A549 (cell line): Measurements from ENCODE around the gene WNT11. TPM values are rescaled to one million over a fixed set of nuclear protein-coding genes. Genes with fewer than 3 reads are reported as not detected.

Experiments
- ATAC-seq, 2 experiments: fragments of 200-7000 bp in 1 of 2; fragments of >200 bp in 1 of 2; cut with Nextera tagmentation in 1 of 2; cut with Tn5 transposase in 1 of 2; 3 replicates each; pipeline versions ENCODE4 v1.8.0 to v1.9.1; 2018 to 2020; ENCODE audit warnings: mild to moderate bottlenecking in 1 of 2, moderate library complexity in 1 of 2
- CTCF ChIA-PET: fragments of 300-600 bp; sonication (Branson Sonifier 250); formaldehyde crosslinking; extraction: SDS; loops from one replicate; lab custom pipeline; 2021; ENCODE audit warnings: antibody characterized with exemption, inconsistent platforms; lab: Yijun Ruan, JAX
- POLR2A ChIA-PET: fragments of 350-600 bp; formaldehyde crosslinking; extraction: SDS; loops from one replicate; lab custom pipeline; 2021; ENCODE audit warnings: antibody characterized with exemption, inconsistent platforms; lab: Yijun Ruan, JAX
- DNase-seq, 2 experiments: peaks; one replicate each; pipeline versions ENCODE4 v3.0.0 to v3.0.0-alpha.2; 2011 to 2016; ENCODE audit warnings: low read depth in 1 of 2, low spot score in 1 of 2
- FAIRE-seq: peaks from 2 replicates; lab custom pipeline; 2011; peaks lifted over from hg19 to GRCh38; lab: Jason Lieb, UNC
- H3K27ac ChIP-seq, 2 experiments: fragments of >200 bp; sonication (Bioruptor Twin); formaldehyde crosslinking; 3 replicates each; pipeline ENCODE4 v1.5.1; 2016 to 2017
- H3K4me1 ChIP-seq: fragments of >200 bp; sonication (Bioruptor Twin); formaldehyde crosslinking; 3 replicates; pipeline ENCODE4 v1.6.1; 2016
- H3K4me2 ChIP-seq: fragments of >200 bp; sonication (Bioruptor Twin); formaldehyde crosslinking; 3 replicates; pipeline ENCODE4 v1.6.1; 2016
- H3K4me3 ChIP-seq: fragments of >200 bp; sonication (Bioruptor Twin); formaldehyde crosslinking; 3 replicates; pipeline ENCODE4 v1.5.1; 2016
- H3K9me3 ChIP-seq: fragments of >200 bp; sonication (Bioruptor Twin); formaldehyde crosslinking; 3 replicates; pipeline ENCODE4 v1.6.1; 2016
- CBX8 ChIP-seq: fragments of 200-600 bp; sonication (generic); IDR thresholded peaks from 2 replicates; pipeline ENCODE4 v1.6.1; 2016
- EHMT2 ChIP-seq: fragments of 200-600 bp; sonication (generic); IDR thresholded peaks from 2 replicates; pipeline ENCODE4 v1.6.1; 2016; ENCODE audit warnings: antibody characterized with exemption, low read depth, mild to moderate bottlenecking, moderate library complexity
- FOSB ChIP-seq: fragments of 250-450 bp; sonication (Bioruptor Pico); IDR thresholded peaks from 2 replicates; pipeline ENCODE4 v1.5.0; 2020; ENCODE audit warnings: mild to moderate bottlenecking, moderate library complexity
- FOSL2 ChIP-seq, 2 experiments: fragments of 450-650 bp in 1 of 2; fragments of >200 bp in 1 of 2; sonication (Bioruptor Twin) in 1 of 2; formaldehyde crosslinking; IDR thresholded peaks; 2 replicates each; pipeline versions ENCODE4 v1.5.0 to v1.6.1; 2016 to 2020; ENCODE audit warnings: mild to moderate bottlenecking in 1 of 2, moderate library complexity in 1 of 2
- FOXS1 ChIP-seq: fragments of 250-450 bp; sonication (Bioruptor Pico); IDR thresholded peaks from 2 replicates; pipeline ENCODE4 v1.5.0; 2020; ENCODE audit warnings: mild to moderate bottlenecking, moderate library complexity
- HEYL ChIP-seq: fragments of 250-450 bp; sonication (Bioruptor Pico); IDR thresholded peaks from 2 replicates; pipeline ENCODE4 v1.8.0; 2021; ENCODE audit warnings: mild to moderate bottlenecking, moderate library complexity
- KDM5A ChIP-seq: fragments of 200-600 bp; sonication (generic); IDR thresholded peaks from 2 replicates; pipeline ENCODE4 v1.6.1; 2016; ENCODE audit warnings: antibody characterized with exemption, mild to moderate bottlenecking
- MAFK ChIP-seq: fragments of 450-650 bp; IDR thresholded peaks from 2 replicates; pipeline ENCODE4 v1.6.1; 2014; ENCODE audit not compliant: partially characterized antibody
- MAZ ChIP-seq: fragments of 150-350 bp; IDR thresholded peaks from 2 replicates; pipeline ENCODE4 v1.6.1; 2014; ENCODE audit warnings: antibody characterized with exemption, low read depth, low read length, borderline replicate concordance
- MYC ChIP-seq: IDR thresholded peaks from 2 replicates; pipeline ENCODE4 v1.6.1; 2012; ENCODE audit warnings: mild to moderate bottlenecking, inconsistent platforms, low read length, improper control_type of control experiment, borderline replicate concordance
- NR3C1 ChIP-seq: fragments of >200 bp; sonication (Bioruptor Twin); formaldehyde crosslinking; IDR thresholded peaks from 3 replicates; pipeline ENCODE4 v1.6.1; 2017
- PHF8 ChIP-seq: fragments of 200-600 bp; sonication (generic); IDR thresholded peaks from 2 replicates; pipeline ENCODE4 v1.6.1; 2016; ENCODE audit warnings: low read depth, mild to moderate bottlenecking, antibody characterized with exemption, moderate library complexity, borderline replicate concordance
- RAD21 ChIP-seq, 2 experiments: fragments of >200 bp in 1 of 2; sonication (Bioruptor Twin) in 1 of 2; formaldehyde crosslinking in 1 of 2; IDR thresholded peaks in 1 of 2; conservative IDR thresholded peaks in 1 of 2; 2 replicates in 1 of 2; 3 replicates in 1 of 2; pipeline ENCODE4 v1.6.1; 2012 to 2018; ENCODE audit warnings: inconsistent platforms in 1 of 2
- RCOR1 ChIP-seq: fragments of 150-350 bp; IDR thresholded peaks from 2 replicates; pipeline ENCODE4 v1.6.1; 2014; ENCODE audit warnings: antibody characterized with exemption, low read length, low read depth
- RNF2 ChIP-seq: fragments of 200-600 bp; sonication (generic); IDR thresholded peaks from 2 replicates; pipeline ENCODE4 v1.6.1; 2016; ENCODE audit warnings: low read depth, mild to moderate bottlenecking, antibody characterized with exemption, moderate library complexity, borderline replicate concordance
- TFCP2L1 ChIP-seq: fragments of 250-450 bp; sonication (Bioruptor Pico); IDR thresholded peaks from 2 replicates; pipeline ENCODE4 v1.5.0; 2021; ENCODE audit warnings: mild to moderate bottlenecking
- TP53 ChIP-seq: fragments of 250-450 bp; sonication (Bioruptor Pico); IDR thresholded peaks from 2 replicates; pipeline ENCODE4 v1.5.0; 2021; ENCODE audit warnings: mild to moderate bottlenecking, moderate library complexity
- ZC3H11A ChIP-seq: fragments of 450-650 bp; IDR thresholded peaks from 2 replicates; pipeline ENCODE4 v1.6.1; 2014; ENCODE audit warnings: antibody characterized with exemption, mild to moderate bottlenecking
- ZFP36 ChIP-seq: fragments of 450-650 bp; IDR thresholded peaks from 2 replicates; pipeline ENCODE4 v1.6.1; 2014; ENCODE audit warnings: borderline replicate concordance; ENCODE audit not compliant: partially characterized antibody
- ZSCAN20 ChIP-seq: fragments of 250-450 bp; sonication (Bioruptor Pico); IDR thresholded peaks from 2 replicates; pipeline ENCODE4 v1.8.0; 2022; ENCODE audit warnings: mild to moderate bottlenecking, moderate library complexity
- WGBS: methylation state at CpG from one replicate; pipeline ENCODE4 v1.1.6; 2017; ENCODE audit errors: missing lambda C conversion rate; 5-methylcytosine and 5-hydroxymethylcytosine counted together
- polyA plus RNA-seq, 4 experiments: library from polyadenylated mRNA; depleted of rRNA in 3 of 4; stranded (reverse); fragments of >200 nt; fragmentation: RNase III in 1 of 4; extraction: RNeasy Plus Mini Kit Qiagen cat#74134 plus additional on column Dnase treatment in 1 of 4; gene quantifications; 2 replicates in 3 of 4; 3 replicates in 1 of 4; pipeline ENCODE4 v1.2.3, GENCODE V29; 2011 to 2017
- TF ChIP-seq, protein P1 (sequence below): IDR thresholded peaks from 2 replicates; pipeline ENCODE4 v1.6.1; 2012
- TF ChIP-seq, protein P2 (sequence below): fragments of 200-600 bp; sonication (generic); IDR thresholded peaks from 2 replicates; pipeline ENCODE4 v1.6.1; 2016; ENCODE audit warnings: antibody characterized with exemption, mild to moderate bottlenecking, moderate library complexity
- TF ChIP-seq, protein P3 (sequence below): IDR thresholded peaks from 2 replicates; pipeline ENCODE4 v1.6.1; 2012

WNT11 gene
- polyA plus RNA-seq, 2 of the 4 experiments (the other 2 are of a cell fraction): 0.36 to 0.57 TPM

DNA sequence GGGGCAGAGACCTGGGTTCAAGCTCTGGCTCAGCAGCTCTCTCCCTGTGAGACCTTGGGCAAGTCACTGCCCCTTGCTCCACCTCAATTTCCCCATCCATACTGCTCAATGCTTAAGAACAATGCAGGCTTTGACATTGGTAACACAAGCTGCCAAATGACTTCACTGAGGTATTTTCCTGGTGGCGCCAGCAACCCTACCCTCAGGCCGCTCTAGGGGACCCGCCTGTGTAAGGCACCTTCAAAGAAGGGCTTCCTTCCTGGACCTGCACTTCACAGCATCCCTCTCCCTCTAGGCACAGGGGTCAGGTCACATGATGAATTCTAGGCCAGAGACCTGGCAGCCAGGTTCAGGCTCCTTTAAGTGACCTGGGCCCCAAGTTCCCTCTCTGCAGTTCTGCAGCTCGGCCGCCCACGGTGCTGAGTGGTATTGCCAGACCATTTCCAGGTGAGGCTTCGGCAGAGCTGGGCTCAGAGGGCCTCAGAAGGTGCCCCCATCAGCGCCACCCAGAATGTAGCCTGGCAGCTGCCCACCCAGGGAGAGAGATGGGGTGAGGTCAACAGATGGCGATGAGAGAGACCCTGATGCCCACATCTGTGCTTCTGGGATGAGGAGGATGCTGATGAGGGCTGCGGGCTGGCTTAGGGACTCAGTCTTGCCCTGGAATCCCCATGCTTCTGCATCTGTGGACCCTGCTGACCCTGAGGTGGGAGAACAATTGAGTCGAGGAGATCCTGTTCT, 4.5 kb downstream of the WNT11 start:
- DNase-seq (no peak), ATAC-seq (no peak), FAIRE-seq (no peak)
- Histone ChIP-seq H3K27ac (no peak overlapping the region), H3K4me1 (0 out of 3 replicates have a peak, but pooled peaks cover 4% of the 10 kb centered on the region), H3K4me3 (no peak overlapping the region), H3K9me3 (no peaks in the 10 kb centered on the region), H3K4me2 (no peak overlapping the region)
- TF ChIP-seq RCOR1 (no peak), MAZ (no peak), KDM5A (no peak), FOSB (CRISPR knock-in tag) (no peak), MAFK (no peak), ZC3H11A (no peak), FOSL2 (IDR thresholded peaks at IDR 0.05) (no peak), FOSL2 (CRISPR knock-in tag; IDR thresholded peaks at IDR 0.05) (no peak), MYC (no peak), ZFP36 (no peak), NR3C1 (no peak), CBX8 (no peak), RNF2 (no peak), RAD21 (conservative IDR thresholded peaks at IDR 0.05 in 1 of 2, IDR thresholded peaks at IDR 0.05 in 1 of 2) (no peak), FOXS1 (CRISPR knock-in tag) (no peak), PHF8 (no peak), TFCP2L1 (CRISPR knock-in tag) (no peak), HEYL (CRISPR knock-in tag) (no peak)
- TF ChIP-seq, protein P1, sequence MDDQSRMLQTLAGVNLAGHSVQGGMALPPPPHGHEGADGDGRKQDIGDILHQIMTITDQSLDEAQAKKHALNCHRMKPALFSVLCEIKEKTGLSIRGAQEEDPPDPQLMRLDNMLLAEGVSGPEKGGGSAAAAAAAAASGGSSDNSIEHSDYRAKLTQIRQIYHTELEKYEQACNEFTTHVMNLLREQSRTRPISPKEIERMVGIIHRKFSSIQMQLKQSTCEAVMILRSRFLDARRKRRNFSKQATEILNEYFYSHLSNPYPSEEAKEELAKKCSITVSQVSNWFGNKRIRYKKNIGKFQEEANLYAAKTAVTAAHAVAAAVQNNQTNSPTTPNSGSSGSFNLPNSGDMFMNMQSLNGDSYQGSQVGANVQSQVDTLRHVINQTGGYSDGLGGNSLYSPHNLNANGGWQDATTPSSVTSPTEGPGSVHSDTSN: no peak
- TF ChIP-seq, protein P2, sequence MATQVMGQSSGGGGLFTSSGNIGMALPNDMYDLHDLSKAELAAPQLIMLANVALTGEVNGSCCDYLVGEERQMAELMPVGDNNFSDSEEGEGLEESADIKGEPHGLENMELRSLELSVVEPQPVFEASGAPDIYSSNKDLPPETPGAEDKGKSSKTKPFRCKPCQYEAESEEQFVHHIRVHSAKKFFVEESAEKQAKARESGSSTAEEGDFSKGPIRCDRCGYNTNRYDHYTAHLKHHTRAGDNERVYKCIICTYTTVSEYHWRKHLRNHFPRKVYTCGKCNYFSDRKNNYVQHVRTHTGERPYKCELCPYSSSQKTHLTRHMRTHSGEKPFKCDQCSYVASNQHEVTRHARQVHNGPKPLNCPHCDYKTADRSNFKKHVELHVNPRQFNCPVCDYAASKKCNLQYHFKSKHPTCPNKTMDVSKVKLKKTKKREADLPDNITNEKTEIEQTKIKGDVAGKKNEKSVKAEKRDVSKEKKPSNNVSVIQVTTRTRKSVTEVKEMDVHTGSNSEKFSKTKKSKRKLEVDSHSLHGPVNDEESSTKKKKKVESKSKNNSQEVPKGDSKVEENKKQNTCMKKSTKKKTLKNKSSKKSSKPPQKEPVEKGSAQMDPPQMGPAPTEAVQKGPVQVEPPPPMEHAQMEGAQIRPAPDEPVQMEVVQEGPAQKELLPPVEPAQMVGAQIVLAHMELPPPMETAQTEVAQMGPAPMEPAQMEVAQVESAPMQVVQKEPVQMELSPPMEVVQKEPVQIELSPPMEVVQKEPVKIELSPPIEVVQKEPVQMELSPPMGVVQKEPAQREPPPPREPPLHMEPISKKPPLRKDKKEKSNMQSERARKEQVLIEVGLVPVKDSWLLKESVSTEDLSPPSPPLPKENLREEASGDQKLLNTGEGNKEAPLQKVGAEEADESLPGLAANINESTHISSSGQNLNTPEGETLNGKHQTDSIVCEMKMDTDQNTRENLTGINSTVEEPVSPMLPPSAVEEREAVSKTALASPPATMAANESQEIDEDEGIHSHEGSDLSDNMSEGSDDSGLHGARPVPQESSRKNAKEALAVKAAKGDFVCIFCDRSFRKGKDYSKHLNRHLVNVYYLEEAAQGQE: no peak
- 78% methylated on average over 7 of the region's 11 CpGs for WGBS
- CTCF ChIA-PET: interaction anchor here (1.3 to 13.1 kb wide), 3 partner anchors 10 to 305 kb away, joined by 3 to 222 read pairs (median 13); no protein-coding TSS in a partner anchor
- POLR2A ChIA-PET: no interaction called here

DNA sequence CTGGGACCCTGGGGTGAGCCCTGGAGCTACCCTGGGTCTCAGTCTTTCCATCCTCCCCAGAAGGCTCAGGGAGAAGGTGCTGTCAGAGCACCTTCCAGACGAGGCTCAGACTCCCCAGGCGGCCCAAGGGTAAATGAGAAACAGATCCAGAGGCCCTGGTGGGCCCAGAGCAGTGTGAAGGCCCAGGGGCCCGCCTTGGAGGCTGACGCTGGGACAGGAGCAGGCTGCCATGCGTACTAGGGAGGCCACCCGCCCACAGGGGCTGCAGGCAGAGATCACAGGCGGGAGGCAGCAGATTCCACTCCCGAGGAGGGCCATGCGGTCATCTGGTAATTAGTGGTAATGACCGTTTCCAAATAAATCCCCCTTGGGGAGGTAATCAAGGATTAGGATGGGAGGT, 5.2 kb downstream of the WNT11 start:
- ATAC-seq (no peak), DNase-seq (no peak), FAIRE-seq (no peak)
- Histone ChIP-seq H3K9me3 (no peaks in the 10 kb centered on the region), H3K4me2 (no peak overlapping the region), H3K4me3 (no peak overlapping the region), H3K4me1 (0 out of 3 replicates have a peak, but pooled peaks cover 2% of the 10 kb centered on the region), H3K27ac (no peak overlapping the region)
- TF ChIP-seq, protein P3, sequence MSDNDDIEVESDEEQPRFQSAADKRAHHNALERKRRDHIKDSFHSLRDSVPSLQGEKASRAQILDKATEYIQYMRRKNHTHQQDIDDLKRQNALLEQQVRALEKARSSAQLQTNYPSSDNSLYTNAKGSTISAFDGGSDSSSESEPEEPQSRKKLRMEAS: no peak
- TF ChIP-seq EHMT2 (no peak), MAFK (no peak), TP53 (CRISPR knock-in tag) (no peak), ZSCAN20 (CRISPR knock-in tag) (no peak)
- WGBS: 69% methylated on average over 9 of the region's 10 CpGs
- POLR2A ChIA-PET: no interaction called here
- CTCF ChIA-PET: interaction anchor here (0.6 to 12.0 kb wide), 5 partner anchors 8 to 304 kb away, joined by 3 to 114 read pairs (median 4); no protein-coding TSS in a partner anchor
